Stimulated activated CD4-positive, alpha-beta T cell treated with anti-CD3 and anti-CD28 coated beads, Interleukin-1b, Interleukin-23, amount 100 ng/mL, for 48 hours (primary cell): Measurements from ENCODE around the gene FGFBP2.
"Not testable (repeated sequence)": the region's sequence is repeated elsewhere in the genome, so short reads cannot be mapped to it uniquely, and the experiment has no call there.

Experiments
- DNase-seq: peaks from one replicate; pipeline ENCODE4 v3.0.0-alpha.2; 2020

FGFBP2 gene

GRCh38 chr4:15926486-15926885 lies 36.5 kb downstream of the FGFBP2 start:
- DNase-seq = no peak

- no peak for DNase-seq
Observed at GRCh38 chr4:15925830-15926229, 37.1 kb downstream of the FGFBP2 start.

- no peak for DNase-seq
Observed at GRCh38 chr4:15921592-15921932, 41.4 kb downstream of the FGFBP2 start.

GRCh38 chr4:15920723-15921591 lies 42.0 kb downstream of the FGFBP2 start:
- peak; percentile 22 for DNase-seq

- no peak for DNase-seq
Observed at GRCh38 chr4:15918484-15919129, 44.4 kb downstream of the FGFBP2 start.

GRCh38 chr4:15917297-15917696 lies 45.7 kb downstream of the FGFBP2 start:
- no peak for DNase-seq

GRCh38 chr4:15916358-15916757 lies 46.6 kb downstream of the FGFBP2 start:
- not testable (repeated sequence) for DNase-seq

GRCh38 chr4:15914736-15915135 lies 48.2 kb downstream of the FGFBP2 start:
- DNase-seq = no peak

- no peak for DNase-seq
Observed at GRCh38 chr4:15914291-15914690, 48.7 kb downstream of the FGFBP2 start.

- DNase-seq = no peak
Observed at GRCh38 chr4:15913631-15913970, 49.4 kb downstream of the FGFBP2 start.

GRCh38 chr4:15912961-15913630 lies 49.9 kb downstream of the FGFBP2 start:
- no peak for DNase-seq

- DNase-seq = no peak
Observed at GRCh38 chr4:15912236-15912635, 50.7 kb downstream of the FGFBP2 start.
